Fibroblast of lung (primary cell): ENCODE results near the gene FBXL13.

ENCODE experiments used
- EZH2 ChIP-seq: IDR thresholded peaks from 2 replicates; pipeline ENCODE4 v1.5.1; 2012; ENCODE audit warnings: low read length, control low read depth, mild to moderate bottlenecking; ENCODE audit errors: missing control alignments
- TF ChIP-seq, protein P1 (sequence below), 2 donors: IDR thresholded peaks in 1 of 2; conservative IDR thresholded peaks in 1 of 2; 1 replicate in 1 of 2; 2 replicates in 1 of 2; pipeline ENCODE4 v1.5.1; 2011 to 2012; ENCODE audit warnings: low read length in 2 of 2, control low read depth in 1 of 2, inconsistent platforms in 1 of 2, low read depth in 1 of 2, mild to moderate bottlenecking in 1 of 2

DNA sequence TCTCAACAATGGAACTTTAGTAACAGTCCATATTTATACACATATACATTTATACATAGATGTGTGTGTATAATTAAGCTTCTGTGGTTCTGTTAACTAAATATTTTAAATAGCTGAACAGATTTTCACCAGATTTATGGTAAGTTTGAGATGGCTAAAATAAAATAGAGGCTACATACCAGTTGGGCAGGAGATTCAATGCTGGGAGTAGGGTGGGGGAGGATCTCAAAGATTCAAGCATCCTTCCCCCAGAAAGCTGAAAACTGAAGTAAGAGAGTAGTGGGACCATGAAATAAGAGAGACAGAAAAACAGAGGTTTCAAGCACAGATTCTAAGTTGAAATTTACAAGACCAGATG, 147.8 kb downstream of the FBXL13 start:
- TF ChIP-seq, protein P1, sequence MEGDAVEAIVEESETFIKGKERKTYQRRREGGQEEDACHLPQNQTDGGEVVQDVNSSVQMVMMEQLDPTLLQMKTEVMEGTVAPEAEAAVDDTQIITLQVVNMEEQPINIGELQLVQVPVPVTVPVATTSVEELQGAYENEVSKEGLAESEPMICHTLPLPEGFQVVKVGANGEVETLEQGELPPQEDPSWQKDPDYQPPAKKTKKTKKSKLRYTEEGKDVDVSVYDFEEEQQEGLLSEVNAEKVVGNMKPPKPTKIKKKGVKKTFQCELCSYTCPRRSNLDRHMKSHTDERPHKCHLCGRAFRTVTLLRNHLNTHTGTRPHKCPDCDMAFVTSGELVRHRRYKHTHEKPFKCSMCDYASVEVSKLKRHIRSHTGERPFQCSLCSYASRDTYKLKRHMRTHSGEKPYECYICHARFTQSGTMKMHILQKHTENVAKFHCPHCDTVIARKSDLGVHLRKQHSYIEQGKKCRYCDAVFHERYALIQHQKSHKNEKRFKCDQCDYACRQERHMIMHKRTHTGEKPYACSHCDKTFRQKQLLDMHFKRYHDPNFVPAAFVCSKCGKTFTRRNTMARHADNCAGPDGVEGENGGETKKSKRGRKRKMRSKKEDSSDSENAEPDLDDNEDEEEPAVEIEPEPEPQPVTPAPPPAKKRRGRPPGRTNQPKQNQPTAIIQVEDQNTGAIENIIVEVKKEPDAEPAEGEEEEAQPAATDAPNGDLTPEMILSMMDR (conservative IDR thresholded peaks at IDR 0.05 in 1 of 2, IDR thresholded peaks at IDR 0.05 in 1 of 2; ENCODE audit: low read depth in 1 of 2, low read length in 2 of 2): no peak
- no peak for TF ChIP-seq EZH2
